Superior temporal gyrus (tissue), 1 donor: ENCODE data around the gene TMEM63A.
"Not testable (repeated sequence)": the region's sequence is repeated elsewhere in the genome, so short reads cannot be mapped to it uniquely, and the experiment has no call there.

ENCODE experiments used
- DNase-seq: peaks from one replicate; pipeline ENCODE4 v3.0.0-alpha.2; 2016; ENCODE audit errors: extremely low spot score

The TMEM63A gene

DNA sequence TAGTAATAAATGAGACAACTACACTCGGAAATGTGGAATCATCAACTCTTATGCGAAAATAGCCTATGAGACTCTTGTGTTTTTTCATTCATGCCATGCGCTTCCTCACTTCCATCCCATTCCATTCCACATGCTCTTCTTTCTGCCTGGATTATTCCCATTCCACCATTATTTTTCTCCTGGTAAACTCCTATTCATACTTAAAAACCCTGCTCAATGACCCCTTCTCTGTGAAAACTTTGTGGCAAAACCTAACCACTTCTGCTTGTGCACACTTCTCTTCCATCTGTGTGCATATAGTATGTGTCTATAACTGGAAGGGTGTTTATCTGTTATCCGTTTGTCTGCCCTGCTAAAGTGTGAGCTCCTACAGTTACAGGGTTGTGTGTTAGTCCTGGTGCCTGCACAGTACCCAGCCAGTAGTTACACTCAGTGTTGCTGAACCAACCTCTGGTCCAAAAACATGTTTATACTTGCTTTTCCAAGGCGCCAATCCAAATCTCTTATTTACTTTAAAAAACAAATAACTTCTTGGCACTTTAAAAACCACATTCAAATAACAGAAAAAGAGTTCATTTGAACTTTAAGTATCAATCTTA is 61.6 kb downstream of the TMEM63A start:
- DNase-seq, result no peak

DNA sequence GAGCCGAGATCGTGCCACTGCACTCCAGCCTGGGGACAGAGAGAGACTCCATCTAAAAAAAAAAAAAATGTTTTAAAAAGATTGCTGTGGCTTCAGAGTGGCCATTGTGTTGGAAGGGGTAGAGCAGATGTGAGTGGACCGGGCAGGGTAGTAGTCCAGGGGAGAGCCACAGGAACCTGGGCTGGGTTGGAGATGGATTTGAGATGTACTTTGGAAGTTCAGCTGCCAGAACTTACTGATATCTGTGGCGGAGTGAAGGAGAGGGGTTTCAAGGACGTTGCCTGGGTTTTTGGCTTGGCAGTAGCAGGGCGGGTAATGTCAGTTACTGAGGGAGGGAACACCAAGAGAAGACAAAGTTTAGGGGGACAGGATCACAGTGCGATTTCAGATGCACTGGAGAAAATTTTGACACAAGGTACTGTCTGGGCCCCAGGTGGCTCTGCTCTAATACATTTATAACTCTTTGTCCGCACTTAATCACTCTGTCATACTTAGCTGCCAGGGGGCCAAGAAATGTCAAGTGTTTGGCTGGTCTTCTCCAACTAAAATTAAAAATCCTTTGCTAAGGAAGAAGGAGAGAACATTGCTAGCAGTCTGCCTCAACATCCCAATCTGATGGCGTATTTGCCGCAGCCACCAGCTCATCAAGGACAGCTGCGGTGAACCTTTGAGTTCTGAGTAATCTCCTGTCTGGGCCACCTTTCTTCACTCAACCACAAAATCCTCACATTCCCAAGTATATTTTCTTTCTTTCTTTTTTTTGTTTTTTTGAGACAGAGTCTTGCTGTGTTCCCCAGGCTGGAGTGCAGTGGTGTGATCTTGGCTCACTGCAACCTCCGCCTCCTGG is 62.6 kb downstream of the TMEM63A start:
- DNase-seq, result no peak

DNA sequence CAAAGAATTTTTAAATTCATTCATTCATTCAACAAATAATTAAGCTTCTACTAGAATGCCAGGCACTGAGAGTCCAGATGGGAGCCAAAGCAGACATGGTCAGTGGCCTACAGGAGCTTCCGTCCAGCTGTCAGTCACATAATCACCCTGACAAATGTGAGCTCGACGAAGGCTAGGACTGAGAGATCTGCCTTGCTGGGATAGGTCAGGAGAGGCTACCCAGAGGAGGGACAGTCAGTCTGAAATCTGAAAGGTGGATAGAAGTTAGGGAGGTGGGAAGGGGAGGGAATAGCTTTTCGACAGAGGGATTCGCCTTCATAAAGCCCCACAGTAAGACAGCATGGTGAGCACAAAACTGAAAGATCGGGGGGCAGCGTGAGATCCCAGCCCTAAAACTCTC is 64.0 kb downstream of the TMEM63A start:
- DNase-seq, result no peak

- peak; percentile 90 for DNase-seq
These were observed 64.5 kb downstream of the TMEM63A start for GRCh38 chr1:225817611-225818061.

- DNase-seq, result no peak
These were observed 65.3 kb downstream of the TMEM63A start for GRCh38 chr1:225816643-225817538.

- no peak for DNase-seq
These were observed 66.5 kb downstream of the TMEM63A start for GRCh38 chr1:225815526-225816178.

GRCh38 chr1:225815090-225815489 is 67.1 kb downstream of the TMEM63A start:
- not testable (repeated sequence) for DNase-seq

- DNase-seq, result no peak
These were observed 67.8 kb downstream of the TMEM63A start for GRCh38 chr1:225814381-225814780.

- no peak for DNase-seq
These were observed 68.8 kb downstream of the TMEM63A start for GRCh38 chr1:225813214-225813964.

- no peak for DNase-seq
These were observed 69.5 kb downstream of the TMEM63A start for GRCh38 chr1:225812488-225813213.

DNA sequence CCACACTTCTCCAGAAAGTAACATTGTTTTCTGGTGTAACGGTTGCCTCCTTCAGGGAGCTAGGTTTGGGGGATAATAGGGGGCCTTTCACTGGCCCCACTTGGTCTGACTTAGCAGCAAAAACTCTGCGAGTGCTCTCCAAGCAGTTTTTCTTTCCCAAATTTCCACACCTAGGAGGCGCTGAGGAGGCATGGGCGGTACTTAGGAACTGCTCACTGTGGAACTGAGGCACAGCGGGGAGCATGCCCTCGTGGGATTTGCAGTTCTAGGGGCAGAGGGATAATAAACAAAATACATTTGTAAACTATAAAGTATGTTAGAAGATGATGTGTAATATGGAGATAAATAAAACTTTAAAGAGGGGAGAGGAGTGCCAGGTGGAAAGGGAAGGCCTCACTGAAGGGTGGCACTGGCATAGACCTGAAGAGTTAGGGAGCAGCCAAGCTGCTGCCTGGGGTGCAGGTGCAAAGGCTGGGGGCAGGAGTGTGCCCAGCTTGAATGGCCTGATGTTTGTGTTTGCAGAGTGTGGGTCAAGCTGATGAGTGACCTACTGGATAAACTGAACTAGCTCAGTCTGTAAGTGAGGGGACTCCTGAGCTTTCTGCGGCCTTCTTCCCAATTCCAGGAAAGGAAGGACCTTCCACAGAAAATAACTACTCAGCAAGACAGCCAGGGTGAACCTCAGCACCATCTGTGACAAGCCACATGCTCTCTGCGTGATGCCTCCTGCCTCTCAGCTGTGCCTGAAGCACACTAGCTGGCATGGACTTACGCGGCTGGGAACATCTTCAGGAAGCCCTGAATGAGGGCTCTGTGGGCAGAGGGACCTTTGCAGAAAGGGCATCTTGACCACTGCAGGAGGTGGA is 70.3 kb downstream of the TMEM63A start:
- no peak for DNase-seq

GRCh38 chr1:225810579-225811538 is 71.3 kb downstream of the TMEM63A start:
- DNase-seq, result not testable (repeated sequence)

DNA sequence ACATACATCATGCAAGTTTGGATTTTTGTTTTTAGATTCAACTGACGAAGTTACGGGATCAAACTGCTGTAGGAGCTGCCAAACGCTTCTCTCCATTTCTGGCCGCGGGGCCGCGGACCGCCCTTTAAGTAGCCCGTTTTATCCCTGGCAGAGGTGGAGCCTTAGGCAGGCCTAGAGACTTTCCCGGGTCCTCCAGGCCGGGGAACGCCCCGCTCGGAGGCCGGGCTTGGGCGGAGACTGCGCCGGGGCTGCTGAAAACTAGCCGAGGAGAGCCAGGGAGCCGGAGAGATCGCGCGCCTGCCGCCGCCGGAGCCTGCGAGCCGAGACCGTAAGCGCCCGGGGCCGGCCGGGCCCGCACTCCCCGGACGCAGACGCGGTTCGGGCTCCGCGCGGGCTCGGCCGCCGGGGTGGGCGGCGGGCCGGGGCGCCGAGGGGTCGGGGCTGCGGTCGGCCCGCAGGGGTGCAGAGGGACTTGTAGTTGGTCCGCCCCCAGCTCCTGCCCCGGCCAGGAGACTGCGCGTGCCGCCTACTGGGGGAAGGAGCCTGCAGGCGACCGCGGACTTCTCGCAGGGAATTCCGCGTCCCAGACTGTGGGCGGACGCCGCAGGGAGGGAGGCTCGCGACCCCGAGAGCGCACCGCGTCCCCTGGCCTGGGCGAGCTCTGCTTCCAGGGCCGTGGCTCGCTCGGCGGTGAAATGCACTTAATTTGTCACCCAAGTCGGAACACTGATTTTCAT is 72.2 kb downstream of the TMEM63A start, which contains the start of gene EPHX1:
Gene EPHX1 (plus strand): TSS at position 283 of the 737 bp plus-strand sequence. CDS start 18,606 bp downstream, outside the sequence.
- DNase-seq, result peak; percentile 84

DNA sequence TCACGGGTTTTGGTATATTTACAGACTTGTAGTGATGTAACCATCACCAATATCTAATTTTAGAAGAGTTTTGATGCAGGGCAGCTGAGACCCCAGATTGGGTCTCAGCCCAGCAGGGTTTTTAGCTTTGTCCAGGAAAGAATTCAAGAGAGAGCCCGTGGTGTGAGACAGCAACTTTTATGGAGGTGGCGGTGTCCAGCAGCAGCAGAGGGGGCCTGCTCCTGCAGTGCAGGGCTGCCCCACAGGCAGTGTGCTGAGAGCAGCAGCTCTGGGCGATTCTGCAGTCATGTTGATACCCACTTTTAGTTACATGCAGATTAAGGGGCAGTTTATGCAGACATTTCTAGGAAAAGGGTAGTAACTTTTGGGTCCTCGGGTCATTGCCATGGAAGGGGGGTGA is 74.0 kb downstream of the TMEM63A start:
- DNase-seq, result no peak

DNA sequence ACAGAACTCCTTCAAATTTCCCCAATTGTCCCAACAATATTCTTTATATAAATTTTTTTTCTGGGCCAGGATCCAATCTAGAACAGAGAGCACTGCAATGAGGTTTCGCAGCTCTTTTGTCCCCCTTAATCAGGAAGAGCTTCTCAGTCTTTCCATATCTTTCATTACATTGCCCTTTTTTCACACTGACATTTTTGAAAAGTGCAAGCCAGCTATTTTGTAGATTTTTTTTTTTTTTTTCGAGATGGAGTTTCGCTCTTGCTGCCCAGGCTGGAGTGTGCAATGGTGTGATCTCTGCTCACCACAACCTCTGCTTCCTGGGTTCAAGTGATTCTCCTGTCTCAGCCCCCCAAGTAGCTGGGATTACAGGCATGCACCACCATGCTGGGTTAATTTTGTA is 75.4 kb downstream of the TMEM63A start:
- not testable (repeated sequence) for DNase-seq

GRCh38 chr1:225806249-225806648 is 75.9 kb downstream of the TMEM63A start:
- DNase-seq, result no peak

- not testable (repeated sequence) for DNase-seq
These were observed 81.0 kb downstream of the TMEM63A start for GRCh38 chr1:225801146-225801545.
